Thoracic aorta (tissue), 2 donors: ENCODE measurements around the gene SHOC1. TPM values are rescaled to one million over a fixed set of nuclear protein-coding genes. Genes with fewer than 3 reads are reported as not detected.
"Not testable (repeated sequence)": the region's sequence is repeated elsewhere in the genome, so short reads cannot be mapped to it uniquely, and the experiment has no call there.

Source experiments
- ATAC-seq: fragments of 150-250 bp; one replicate; pipeline ENCODE4 v1.8.0; 2017; ENCODE audit warnings: low read depth; ENCODE audit not compliant: insufficient number of reproducible peaks, low FRiP score
- DNase-seq: peaks from one replicate; pipeline ENCODE4 v3.0.0-alpha.2; 2020; ENCODE audit warnings: low spot score
- H3K27ac ChIP-seq, 2 donors: fragments of 200-600 bp; sonication (generic); 1 replicate in 1 of 2; 2 replicates in 1 of 2; pipeline ENCODE4 v1.5.1; 2016; ENCODE audit warnings: mild to moderate bottlenecking in 2 of 2, moderate library complexity in 2 of 2
- H3K27me3 ChIP-seq: fragments of 200-600 bp; sonication (generic); replicated peaks from 2 replicates; pipeline ENCODE4 v1.6.0; 2016; ENCODE audit warnings: mild to moderate bottlenecking; ENCODE audit not compliant: insufficient read depth
- H3K36me3 ChIP-seq: fragments of 200-600 bp; sonication (generic); one replicate; pipeline ENCODE4 v1.5.1; 2016
- H3K4me1 ChIP-seq, 2 donors: fragments of 200-600 bp; sonication (generic); 1 replicate in 1 of 2; 2 replicates in 1 of 2; pipeline versions ENCODE4 v1.5.1 to v1.6.0; 2016; ENCODE audit warnings: low read depth in 2 of 2, mild to moderate bottlenecking in 1 of 2; ENCODE audit not compliant: control insufficient read depth in 1 of 2
- H3K4me3 ChIP-seq: fragments of 200-600 bp; sonication (generic); 2 replicates; pipeline ENCODE4 v1.5.1; 2016; ENCODE audit warnings: mild to moderate bottlenecking
- H3K9me3 ChIP-seq: fragments of 200-600 bp; sonication (generic); 2 replicates; pipeline ENCODE4 v1.5.1; 2016
- total RNA-seq, 2 donors: library from RNA; depleted of rRNA; stranded (reverse); fragments of >200 nt; gene quantifications; one replicate each; pipeline versions ENCODE4 v1.1.0 to v1.2.3, GENCODE V29; 2016
- TF ChIP-seq, protein P1 (sequence below): fragments of 200-600 bp; sonication (generic); IDR thresholded peaks from one replicate; pipeline ENCODE4 v1.5.1; 2019; ENCODE audit warnings: antibody characterized with exemption

The SHOC1 gene
- total RNA-seq, 2 donors from 2014 or later, result not detected

DNA sequence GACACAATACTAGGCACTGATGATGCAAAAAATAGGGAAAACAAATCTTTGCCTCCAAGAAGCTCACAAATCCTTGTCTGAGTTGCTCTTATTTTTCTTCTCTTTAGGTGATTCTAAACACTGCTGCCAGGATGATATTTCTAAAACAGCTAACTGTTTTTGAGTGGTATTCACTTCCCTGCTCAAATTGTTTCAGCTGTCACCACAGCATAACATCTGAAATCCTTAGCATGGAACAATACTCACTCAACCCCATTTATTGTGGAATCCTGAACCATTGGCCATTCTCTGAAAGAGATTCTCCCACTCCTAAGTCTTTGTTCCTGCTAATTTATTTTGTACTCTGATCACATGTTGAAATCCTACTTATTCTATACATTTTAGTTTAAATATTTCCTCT is 4.8 kb upstream of the SHOC1 start:
- no peaks in the 10 kb centered on the region for H3K4me1 ChIP-seq
- DNase-seq (no peak), ATAC-seq (no peak)
- H3K27ac ChIP-seq, result no peak overlapping the region
- TF ChIP-seq, protein P1, sequence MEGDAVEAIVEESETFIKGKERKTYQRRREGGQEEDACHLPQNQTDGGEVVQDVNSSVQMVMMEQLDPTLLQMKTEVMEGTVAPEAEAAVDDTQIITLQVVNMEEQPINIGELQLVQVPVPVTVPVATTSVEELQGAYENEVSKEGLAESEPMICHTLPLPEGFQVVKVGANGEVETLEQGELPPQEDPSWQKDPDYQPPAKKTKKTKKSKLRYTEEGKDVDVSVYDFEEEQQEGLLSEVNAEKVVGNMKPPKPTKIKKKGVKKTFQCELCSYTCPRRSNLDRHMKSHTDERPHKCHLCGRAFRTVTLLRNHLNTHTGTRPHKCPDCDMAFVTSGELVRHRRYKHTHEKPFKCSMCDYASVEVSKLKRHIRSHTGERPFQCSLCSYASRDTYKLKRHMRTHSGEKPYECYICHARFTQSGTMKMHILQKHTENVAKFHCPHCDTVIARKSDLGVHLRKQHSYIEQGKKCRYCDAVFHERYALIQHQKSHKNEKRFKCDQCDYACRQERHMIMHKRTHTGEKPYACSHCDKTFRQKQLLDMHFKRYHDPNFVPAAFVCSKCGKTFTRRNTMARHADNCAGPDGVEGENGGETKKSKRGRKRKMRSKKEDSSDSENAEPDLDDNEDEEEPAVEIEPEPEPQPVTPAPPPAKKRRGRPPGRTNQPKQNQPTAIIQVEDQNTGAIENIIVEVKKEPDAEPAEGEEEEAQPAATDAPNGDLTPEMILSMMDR, result no peak
- H3K27me3 ChIP-seq, result no peaks in the 10 kb centered on the region
- no peak overlapping the region for H3K4me3 ChIP-seq
- H3K9me3 ChIP-seq, result no peaks in the 10 kb centered on the region
- no peaks in the 10 kb centered on the region for H3K36me3 ChIP-seq

GRCh38 chr9:111798786-111799185 is 4.0 kb upstream of the SHOC1 start:
- no peaks in the 10 kb centered on the region for H3K36me3 ChIP-seq
- ATAC-seq (no peak), DNase-seq (no peak)
- H3K27ac ChIP-seq, result no peak overlapping the region
- no peaks in the 10 kb centered on the region for H3K4me1 ChIP-seq
- no peak overlapping the region for H3K4me3 ChIP-seq
- H3K27me3 ChIP-seq, result no peaks in the 10 kb centered on the region
- TF ChIP-seq, protein P1, result no peak
- H3K9me3 ChIP-seq, result no peaks in the 10 kb centered on the region

GRCh38 chr9:111795557-111795839 is 761 bp upstream of the SHOC1 start:
- no peak overlapping the region for H3K27ac ChIP-seq
- H3K36me3 ChIP-seq, result no peaks in the 10 kb centered on the region
- no peaks in the 10 kb centered on the region for H3K9me3 ChIP-seq
- no peak for ATAC-seq
- H3K4me1 ChIP-seq, result no peaks in the 10 kb centered on the region
- H3K27me3 ChIP-seq, result no peaks in the 10 kb centered on the region
- H3K4me3 ChIP-seq, result no peak overlapping the region
- no peak for DNase-seq
- TF ChIP-seq, protein P1, result no peak

- not testable (repeated sequence) for H3K27ac ChIP-seq, H3K4me3 ChIP-seq, DNase-seq, H3K27me3 ChIP-seq, H3K36me3 ChIP-seq, H3K9me3 ChIP-seq, H3K4me1 ChIP-seq, ATAC-seq
Observed at GRCh38 chr9:111791821-111792220, 2.9 kb downstream of the SHOC1 start.

GRCh38 chr9:111789881-111790280 is 4.9 kb downstream of the SHOC1 start:
- DNase-seq, result no peak
- Histone ChIP-seq H3K4me1 (no peaks in the 10 kb centered on the region), H3K27ac (no peak overlapping the region), H3K4me3 (no peak overlapping the region), H3K27me3 (no peaks in the 10 kb centered on the region), H3K36me3 (no peaks in the 10 kb centered on the region), H3K9me3 (peaks cover 6% of the 10 kb centered on the region)
- TF ChIP-seq, protein P1, result no peak
- ATAC-seq, result no peak

GRCh38 chr9:111783857-111784256 is 10.9 kb downstream of the SHOC1 start:
- DNase-seq (no peak), ATAC-seq (no peak)
- Histone ChIP-seq H3K27ac (no peak overlapping the region), H3K36me3 (no peaks in the 10 kb centered on the region), H3K27me3 (no peaks in the 10 kb centered on the region), H3K4me1 (no peaks in the 10 kb centered on the region), H3K4me3 (no peak overlapping the region), H3K9me3 (peaks cover 6% of the 10 kb centered on the region)
- TF ChIP-seq, protein P1, result no peak
